HepG2 (cell line): ENCODE data around the gene WIZ. TPM values are rescaled to one million over a fixed set of nuclear protein-coding genes. Genes with fewer than 3 reads are reported as not detected.

Experiments
- ATRX ChIP-seq: sonication (generic); formaldehyde crosslinking; IDR thresholded peaks from 2 replicates; pipeline ENCODE4 v1.4.0; 2020; ENCODE audit warnings: missing genetic modification reagents, borderline replicate concordance
- CEBPB ChIP-seq: IDR thresholded peaks from 2 replicates; pipeline ENCODE4 v1.6.1; 2011; ENCODE audit warnings: low read depth, low read length, improper control_type of control experiment, borderline replicate concordance
- GATA4 ChIP-seq: sonication (generic); IDR thresholded peaks from 2 replicates; pipeline ENCODE4 v1.6.1; 2016; ENCODE audit warnings: antibody characterized with exemption, low read depth, borderline replicate concordance
- GATAD1 ChIP-seq: IDR thresholded peaks from 2 replicates; pipeline ENCODE4 v1.6.1; 2016; ENCODE audit warnings: missing genetic modification reagents, missing compliant biosample characterization
- GFI1 ChIP-seq: sonication (generic); formaldehyde crosslinking; IDR thresholded peaks from 2 replicates; pipeline ENCODE4 v1.5.0; 2020; ENCODE audit warnings: missing genetic modification reagents, mild to moderate bottlenecking, borderline replicate concordance
- GLI4 ChIP-seq: sonication (generic); formaldehyde crosslinking; IDR thresholded peaks from 2 replicates; pipeline ENCODE4 v1.5.1; 2020; ENCODE audit warnings: missing genetic modification reagents, mild to moderate bottlenecking, moderate library complexity, borderline replicate concordance
- HMGA1 ChIP-seq: sonication (generic); formaldehyde crosslinking; conservative IDR thresholded peaks from 2 replicates; pipeline ENCODE4 v1.4.0; 2020; ENCODE audit warnings: missing genetic modification reagents
- JDP2 ChIP-seq: sonication (generic); formaldehyde crosslinking; IDR thresholded peaks from 2 replicates; pipeline ENCODE4 v1.8.1; 2022; ENCODE audit warnings: missing genetic modification reagents, borderline replicate concordance
- KAT2B ChIP-seq: fragments of 150-350 bp; IDR thresholded peaks from 2 replicates; pipeline ENCODE4 v1.6.1; 2014; ENCODE audit warnings: low read depth, low read length, borderline replicate concordance
- KDM5B ChIP-seq: sonication (generic); formaldehyde crosslinking; IDR thresholded peaks from 2 replicates; pipeline ENCODE4 v1.4.0; 2020; ENCODE audit warnings: missing genetic modification reagents, mild to moderate bottlenecking, borderline replicate concordance
- NR2F2 ChIP-seq: IDR thresholded peaks from 2 replicates; pipeline ENCODE4 v1.6.1; 2012; ENCODE audit warnings: low read depth, inconsistent platforms, borderline replicate concordance
- SMAD3 ChIP-seq: sonication (generic); formaldehyde crosslinking; IDR thresholded peaks from 2 replicates; pipeline ENCODE4 v1.4.0; 2020; ENCODE audit warnings: missing genetic modification reagents
- SRY ChIP-seq: sonication (generic); formaldehyde crosslinking; IDR thresholded peaks from 2 replicates; pipeline ENCODE4 v1.8.0; 2022; ENCODE audit warnings: mild to moderate bottlenecking, missing genetic modification reagents
- TOPORS ChIP-seq: sonication (generic); formaldehyde crosslinking; IDR thresholded peaks from 2 replicates; pipeline ENCODE4 v1.8.0; 2023; ENCODE audit warnings: mild to moderate bottlenecking, missing genetic modification reagents
- ZMAT3 ChIP-seq: sonication (generic); formaldehyde crosslinking; conservative IDR thresholded peaks from 2 replicates; pipeline ENCODE4 v1.7.0; 2021; ENCODE audit warnings: missing genetic modification reagents
- ZNF282 ChIP-seq: fragments of 450-650 bp; IDR thresholded peaks from 2 replicates; pipeline ENCODE4 v1.6.1; 2018; ENCODE audit not compliant: partially characterized antibody
- ZNF34 ChIP-seq: sonication (generic); formaldehyde crosslinking; IDR thresholded peaks from 2 replicates; pipeline ENCODE4 v1.4.0; 2020; ENCODE audit warnings: mild to moderate bottlenecking, missing genetic modification reagents, borderline replicate concordance
- ZNF570 ChIP-seq: sonication (generic); formaldehyde crosslinking; IDR thresholded peaks from 2 replicates; pipeline ENCODE4 v1.4.0; 2020; ENCODE audit warnings: mild to moderate bottlenecking, missing genetic modification reagents, borderline replicate concordance
- ZSCAN22 ChIP-seq: sonication (generic); formaldehyde crosslinking; IDR thresholded peaks from 2 replicates; pipeline ENCODE4 v1.4.0; 2020; ENCODE audit warnings: mild to moderate bottlenecking, missing genetic modification reagents
- polyA plus RNA-seq, 8 experiments: library from polyadenylated mRNA; depleted of rRNA in 3 of 8; stranded (reverse) in 7 of 8; unstranded in 1 of 8; fragments of >200 nt; fragmentation: Illumina TruSeq in 4 of 8; extraction: Trizol in 4 of 8; gene quantifications; 2 replicates each; pipeline versions ENCODE4 v1.2.1 to v1.2.3, GENCODE V29; 2011 to 2016; ENCODE audit warnings: low read depth in 4 of 8, missing spikeins in 1 of 8, mixed read lengths in 1 of 8; ENCODE audit not compliant: insufficient read depth in 1 of 8
- total RNA-seq, 5 experiments: library from RNA; depleted of rRNA; stranded (reverse); fragments of >200 nt; fragmentation: Illumina TruSeq; extraction: Trizol; gene quantifications; 2 replicates each; pipeline ENCODE4 v1.2.3, GENCODE V29; 2016; ENCODE audit warnings: low read depth in 1 of 5
- TF ChIP-seq, protein P1 (sequence below): IDR thresholded peaks from 2 replicates; pipeline ENCODE4 v1.6.1; 2016; ENCODE audit warnings: mild to moderate bottlenecking
- TF ChIP-seq, protein P2 (sequence below): sonication (generic); formaldehyde crosslinking; IDR thresholded peaks from 2 replicates; pipeline ENCODE4 v1.4.0; 2020; ENCODE audit warnings: missing genetic modification reagents, borderline replicate concordance
- TF ChIP-seq, protein P3 (sequence below): sonication (generic); formaldehyde crosslinking; IDR thresholded peaks from 2 replicates; pipeline ENCODE4 v1.8.0; 2022; ENCODE audit warnings: mild to moderate bottlenecking, missing genetic modification reagents

The WIZ gene
- total and polyA plus RNA-seq, 2 of the 13 experiments (the other 11 are each of a cell fraction or from before 2014, with no cell fraction given): 4.7 to 4.8 TPM

DNA sequence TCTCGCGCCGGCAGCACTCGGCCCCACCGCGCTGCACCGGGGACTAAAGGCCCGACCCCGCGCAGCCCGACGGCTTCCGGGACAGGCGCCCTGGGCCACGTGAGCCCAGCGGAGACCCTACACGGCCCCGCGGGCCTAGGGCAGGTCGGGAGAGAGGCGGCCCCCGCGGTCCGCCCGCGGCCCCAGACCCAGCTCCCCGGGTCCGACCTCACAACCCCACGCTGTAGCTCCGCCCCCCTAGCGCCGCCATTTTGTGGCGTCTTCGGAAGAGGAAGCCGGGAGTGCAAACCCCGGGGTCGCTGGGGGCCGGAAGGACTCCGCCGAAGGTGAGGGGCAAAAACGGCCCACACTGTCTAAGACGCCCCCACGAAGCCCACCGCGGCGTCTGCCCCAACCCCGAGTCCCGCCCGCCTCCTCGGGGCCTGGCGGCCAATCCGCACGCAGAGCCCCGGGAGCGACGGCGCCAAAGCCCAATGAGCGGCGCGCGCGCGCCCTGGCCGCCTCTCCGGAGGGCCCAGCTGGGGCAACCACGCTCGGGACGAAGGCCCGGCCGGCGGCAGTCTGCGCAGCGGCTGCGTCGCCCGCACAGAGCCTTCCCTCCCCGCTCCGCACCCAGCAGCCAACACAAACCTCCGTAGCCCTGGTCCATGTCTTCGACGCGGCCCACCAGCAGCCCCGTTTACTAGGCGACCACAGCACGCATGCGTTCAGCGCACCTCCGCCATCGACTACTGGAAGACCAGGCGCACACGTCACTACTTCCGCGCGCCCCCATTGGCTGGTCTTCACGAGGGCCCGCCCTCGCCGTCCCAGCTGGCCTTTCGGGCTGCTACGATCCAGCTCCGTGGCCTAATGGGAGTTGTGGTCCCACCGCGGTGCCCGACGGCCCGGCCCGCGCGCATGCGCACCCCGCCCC lies 70.4 kb downstream of the WIZ start, which contains the start of gene AKAP8 (continued):
- TF ChIP-seq, protein P1, sequence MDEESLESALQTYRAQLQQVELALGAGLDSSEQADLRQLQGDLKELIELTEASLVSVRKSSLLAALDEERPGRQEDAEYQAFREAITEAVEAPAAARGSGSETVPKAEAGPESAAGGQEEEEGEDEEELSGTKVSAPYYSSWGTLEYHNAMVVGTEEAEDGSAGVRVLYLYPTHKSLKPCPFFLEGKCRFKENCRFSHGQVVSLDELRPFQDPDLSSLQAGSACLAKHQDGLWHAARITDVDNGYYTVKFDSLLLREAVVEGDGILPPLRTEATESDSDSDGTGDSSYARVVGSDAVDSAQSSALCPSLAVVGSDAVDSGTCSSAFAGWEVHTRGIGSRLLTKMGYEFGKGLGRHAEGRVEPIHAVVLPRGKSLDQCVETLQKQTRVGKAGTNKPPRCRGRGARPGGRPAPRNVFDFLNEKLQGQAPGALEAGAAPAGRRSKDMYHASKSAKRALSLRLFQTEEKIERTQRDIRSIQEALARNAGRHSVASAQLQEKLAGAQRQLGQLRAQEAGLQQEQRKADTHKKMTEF (CRISPR knock-in tag): peak; percentile 65
- TF ChIP-seq ZMAT3: peak; percentile 71; the same call in 1 of the 2 replicates
- TF ChIP-seq, protein P2, sequence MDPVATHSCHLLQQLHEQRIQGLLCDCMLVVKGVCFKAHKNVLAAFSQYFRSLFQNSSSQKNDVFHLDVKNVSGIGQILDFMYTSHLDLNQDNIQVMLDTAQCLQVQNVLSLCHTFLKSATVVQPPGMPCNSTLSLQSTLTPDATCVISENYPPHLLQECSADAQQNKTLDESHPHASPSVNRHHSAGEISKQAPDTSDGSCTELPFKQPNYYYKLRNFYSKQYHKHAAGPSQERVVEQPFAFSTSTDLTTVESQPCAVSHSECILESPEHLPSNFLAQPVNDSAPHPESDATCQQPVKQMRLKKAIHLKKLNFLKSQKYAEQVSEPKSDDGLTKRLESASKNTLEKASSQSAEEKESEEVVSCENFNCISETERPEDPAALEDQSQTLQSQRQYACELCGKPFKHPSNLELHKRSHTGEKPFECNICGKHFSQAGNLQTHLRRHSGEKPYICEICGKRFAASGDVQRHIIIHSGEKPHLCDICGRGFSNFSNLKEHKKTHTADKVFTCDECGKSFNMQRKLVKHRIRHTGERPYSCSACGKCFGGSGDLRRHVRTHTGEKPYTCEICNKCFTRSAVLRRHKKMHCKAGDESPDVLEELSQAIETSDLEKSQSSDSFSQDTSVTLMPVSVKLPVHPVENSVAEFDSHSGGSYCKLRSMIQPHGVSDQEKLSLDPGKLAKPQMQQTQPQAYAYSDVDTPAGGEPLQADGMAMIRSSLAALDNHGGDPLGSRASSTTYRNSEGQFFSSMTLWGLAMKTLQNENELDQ (CRISPR knock-in tag): no peak
- TF ChIP-seq CEBPB: no peak
- TF ChIP-seq SMAD3: 0 out of 2 replicates have a peak, but pooled peaks have one; percentile 20
- no peak for TF ChIP-seq HMGA1
- TF ChIP-seq JDP2 (CRISPR knock-in tag): no peak; the same call in 1 of the 2 replicates
- TF ChIP-seq ZSCAN22 (CRISPR knock-in tag): peak; percentile 25; the same call in 1 of the 2 replicates
- TF ChIP-seq TOPORS: no peak
- TF ChIP-seq GATA4: 0 out of 2 replicates have a peak, but pooled peaks have one; percentile 8
- TF ChIP-seq ZNF570 (CRISPR knock-in tag): no peak
- peak; percentile 65; the same call in 1 of the 2 replicates for TF ChIP-seq GLI4 (CRISPR knock-in tag)
- peak; percentile 56; the same call in 1 of the 2 replicates for TF ChIP-seq KDM5B (CRISPR knock-in tag)
- TF ChIP-seq, protein P3, sequence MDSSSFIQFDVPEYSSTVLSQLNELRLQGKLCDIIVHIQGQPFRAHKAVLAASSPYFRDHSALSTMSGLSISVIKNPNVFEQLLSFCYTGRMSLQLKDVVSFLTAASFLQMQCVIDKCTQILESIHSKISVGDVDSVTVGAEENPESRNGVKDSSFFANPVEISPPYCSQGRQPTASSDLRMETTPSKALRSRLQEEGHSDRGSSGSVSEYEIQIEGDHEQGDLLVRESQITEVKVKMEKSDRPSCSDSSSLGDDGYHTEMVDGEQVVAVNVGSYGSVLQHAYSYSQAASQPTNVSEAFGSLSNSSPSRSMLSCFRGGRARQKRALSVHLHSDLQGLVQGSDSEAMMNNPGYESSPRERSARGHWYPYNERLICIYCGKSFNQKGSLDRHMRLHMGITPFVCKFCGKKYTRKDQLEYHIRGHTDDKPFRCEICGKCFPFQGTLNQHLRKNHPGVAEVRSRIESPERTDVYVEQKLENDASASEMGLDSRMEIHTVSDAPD (CRISPR knock-in tag): no peak
- TF ChIP-seq GATAD1 (CRISPR knock-in tag): peak; percentile 90
- no peak; the same call in 1 of the 2 replicates for TF ChIP-seq GFI1 (CRISPR knock-in tag)
- no peak for TF ChIP-seq ATRX (CRISPR knock-in tag)
- TF ChIP-seq ZNF34: no peak
- TF ChIP-seq ZNF282: no peak
- TF ChIP-seq KAT2B: no peak
- no peak for TF ChIP-seq NR2F2
- peak; percentile 86 for TF ChIP-seq SRY (CRISPR knock-in tag)
